SK-N-SH (cell line): Measurements from ENCODE around the gene SPATS1. TPM values are rescaled to one million over a fixed set of nuclear protein-coding genes. Genes with fewer than 3 reads are reported as not detected.

Source experiments
- CTCF ChIA-PET: fragments of 300-600, 350-600 bp; formaldehyde crosslinking; extraction: SDS; loops from one replicate; lab custom pipeline; 2021; lab: Yijun Ruan, JAX
- POLR2A ChIA-PET: fragments of 350-600 bp; sonication (Branson Sonifier 250); formaldehyde crosslinking; extraction: SDS; loops from one replicate; lab custom pipeline; 2020; ENCODE audit warnings: antibody characterized with exemption, inconsistent platforms; lab: Yijun Ruan, JAX
- DNase-seq: peaks from one replicate; pipeline ENCODE4 v3.0.0; 2012
- H2AFZ ChIP-seq: fragments of 200-600 bp; sonication (generic); 2 replicates; pipeline ENCODE4 v1.8.1; 2016; ENCODE audit warnings: antibody characterized with exemption, mild to moderate bottlenecking, low read depth
- H3F3A ChIP-seq: fragments of 200-600 bp; sonication (generic); replicated peaks from 2 replicates; pipeline ENCODE3; 2016; ENCODE audit warnings: antibody characterized with exemption, mild to moderate bottlenecking; ENCODE audit not compliant: insufficient read depth
- H3K27ac ChIP-seq, 2 experiments: fragments of 200-500 bp in 1 of 2; fragments of 200-600 bp in 1 of 2; sonication (Bioruptor generic) in 1 of 2; sonication (generic), shearing (Covaris generic) in 1 of 2; 2 replicates each; pipeline versions ENCODE4 v1.5.1 to v1.6.1; 2014 to 2016; ENCODE audit warnings: low read depth in 2 of 2, inconsistent platforms in 1 of 2, low read length in 1 of 2, mild to moderate bottlenecking in 1 of 2, mixed read lengths in 1 of 2
- H3K27me3 ChIP-seq: fragments of 200-600 bp; sonication (generic), shearing (Covaris generic); 2 replicates; pipeline ENCODE4 v1.6.1; 2016; ENCODE audit warnings: mixed run types; ENCODE audit not compliant: insufficient read depth
- H3K36me3 ChIP-seq, 2 experiments: fragments of 200-500 bp in 1 of 2; fragments of 200-600 bp in 1 of 2; sonication (Bioruptor generic) in 1 of 2; sonication (generic) in 1 of 2; replicated peaks in 1 of 2; 2 replicates each; pipeline versions ENCODE3 to v1.5.1; 2014 to 2016; ENCODE audit warnings: low read length in 1 of 2, mild to moderate bottlenecking in 1 of 2; ENCODE audit not compliant: insufficient read depth in 2 of 2, control insufficient read depth in 1 of 2
- H3K4me1 ChIP-seq, 2 experiments: fragments of 200-500 bp in 1 of 2; fragments of 200-600 bp in 1 of 2; sonication (Bioruptor generic) in 1 of 2; sonication (generic), shearing (Covaris generic) in 1 of 2; 2 replicates each; pipeline versions ENCODE4 v1.5.1 to v1.6.1; 2014 to 2016; ENCODE audit warnings: low read depth in 1 of 2, low read length in 1 of 2, mixed run types in 1 of 2; ENCODE audit not compliant: insufficient read depth in 2 of 2, control insufficient read depth in 1 of 2
- H3K4me2 ChIP-seq: fragments of 200-600 bp; sonication (generic), shearing (Covaris generic); 2 replicates; pipeline ENCODE4 v1.6.1; 2017; ENCODE audit warnings: mixed run types
- H3K4me3 ChIP-seq, 2 experiments: fragments of 200-500 bp in 1 of 2; fragments of 200-600 bp in 1 of 2; sonication (Bioruptor generic) in 1 of 2; sonication (generic), shearing (Covaris generic) in 1 of 2; 2 replicates each; pipeline versions ENCODE4 v1.5.1 to v1.8.1; 2014 to 2016; ENCODE audit warnings: low read depth in 2 of 2, inconsistent platforms in 1 of 2, low read length in 1 of 2, mild to moderate bottlenecking in 1 of 2, mixed read lengths in 1 of 2, moderate library complexity in 1 of 2
- H3K79me2 ChIP-seq: fragments of 200-600 bp; sonication (generic); 2 replicates; pipeline ENCODE4 v1.8.1; 2017; ENCODE audit warnings: mild to moderate bottlenecking; ENCODE audit not compliant: insufficient read depth
- H3K9ac ChIP-seq: fragments of 200-600 bp; sonication (generic); 2 replicates; pipeline ENCODE4 v1.6.1; 2017; ENCODE audit warnings: mixed run types
- H3K9me2 ChIP-seq: fragments of 200-600 bp; sonication (generic); 2 replicates; pipeline ENCODE4 v1.6.1; 2017; ENCODE audit warnings: mixed run types
- H3K9me3 ChIP-seq: fragments of 200-600 bp; sonication (generic); 2 replicates; pipeline ENCODE4 v1.6.1; 2017; ENCODE audit warnings: mixed run types, mild to moderate bottlenecking, moderate library complexity
- H4K20me1 ChIP-seq: fragments of 200-600 bp; sonication (generic); 2 replicates; pipeline ENCODE4 v1.6.1; 2017; ENCODE audit warnings: mild to moderate bottlenecking, mixed run types; ENCODE audit not compliant: insufficient read depth
- CHD2 ChIP-seq: fragments of 150-350 bp; IDR thresholded peaks from 2 replicates; pipeline ENCODE4 v1.6.1; 2018; ENCODE audit warnings: low read length; ENCODE audit not compliant: partially characterized antibody
- CTCF ChIP-seq: fragments of 200-600 bp; sonication (generic); IDR thresholded peaks from 2 replicates; pipeline ENCODE4 v1.6.1; 2017; ENCODE audit warnings: antibody characterized with exemption, mild to moderate bottlenecking, moderate library complexity
- EP300 ChIP-seq, 2 experiments: IDR thresholded peaks; 2 replicates each; pipeline versions ENCODE4 v1.4.0 to v1.6.1; 2012; ENCODE audit warnings: borderline replicate concordance in 1 of 2, low read depth in 1 of 2, low read length in 1 of 2
- FOSL2 ChIP-seq: IDR thresholded peaks from 2 replicates; pipeline ENCODE4 v1.4.0; 2012; ENCODE audit warnings: low read depth, mild to moderate bottlenecking, moderate library complexity, borderline replicate concordance
- FOXJ3 ChIP-seq: sonication (generic); formaldehyde crosslinking; IDR thresholded peaks from 2 replicates; pipeline ENCODE4 v1.5.1; 2020; ENCODE audit warnings: mild to moderate bottlenecking, missing genetic modification reagents
- GATA2 ChIP-seq: sonication (generic); formaldehyde crosslinking; IDR thresholded peaks from 2 replicates; pipeline ENCODE4 v1.5.0; 2020; ENCODE audit warnings: mild to moderate bottlenecking, missing genetic modification reagents
- JUND ChIP-seq: IDR thresholded peaks from 2 replicates; pipeline ENCODE4 v1.4.0; 2012
- MXI1 ChIP-seq: IDR thresholded peaks from 2 replicates; pipeline ENCODE4 v1.6.1; 2012; ENCODE audit warnings: mild to moderate bottlenecking, low read depth, low read length, improper control_type of control experiment
- PBX3 ChIP-seq: IDR thresholded peaks from 2 replicates; pipeline ENCODE4; 2012
- REST ChIP-seq: IDR thresholded peaks from 2 replicates; pipeline ENCODE4 v1.6.1; 2012; ENCODE audit warnings: mild to moderate bottlenecking, low read depth, low read length, moderate library complexity
- RXRA ChIP-seq: IDR thresholded peaks from 2 replicates; pipeline ENCODE4 v1.4.0; 2012; ENCODE audit warnings: low read depth, mild to moderate bottlenecking, borderline replicate concordance
- TEAD4 ChIP-seq: IDR thresholded peaks from 2 replicates; pipeline ENCODE4 v1.4.0; 2012; ENCODE audit warnings: mild to moderate bottlenecking, borderline replicate concordance; ENCODE audit not compliant: insufficient read depth
- USF1 ChIP-seq: IDR thresholded peaks from 2 replicates; pipeline ENCODE4 v1.4.0; 2012; ENCODE audit warnings: low read depth, borderline replicate concordance
- USF2 ChIP-seq: fragments of 150-350 bp; IDR thresholded peaks from 2 replicates; pipeline ENCODE4 v1.6.1; 2017; ENCODE audit warnings: antibody characterized with exemption, low read length, low read depth, borderline replicate concordance
- ZBTB33 ChIP-seq: IDR thresholded peaks from 2 replicates; pipeline ENCODE4 v1.4.0; 2012; ENCODE audit warnings: low read depth, borderline replicate concordance
- WGBS: methylation state at CpG from one replicate; pipeline ENCODE4 v1.1.6; 2017; ENCODE audit warnings: low lambda C conversion rate; 5-methylcytosine and 5-hydroxymethylcytosine counted together
- polyA plus RNA-seq, 3 experiments: library from polyadenylated mRNA; depleted of rRNA; stranded (reverse); fragments of >200 nt; gene quantifications; 2 replicates each; pipeline ENCODE4 v1.2.3, GENCODE V29; 2012

SPATS1 gene
- polyA plus RNA-seq, 1 of the 3 experiments (the other 2 are of a cell fraction) = not detected

GRCh38 chr6:44300292-44300823 lies 42.1 kb upstream of the SPATS1 start:
- H3F3A ChIP-seq = no peaks in the 10 kb centered on the region
- H3K4me3 ChIP-seq = no peak overlapping the region
- no peak overlapping the region for H3K9ac ChIP-seq
- H3K79me2 ChIP-seq = no peaks in the 10 kb centered on the region
- ChIA-PET POLR2A (no interaction called here), CTCF (interaction anchor here (1.4 to 16.5 kb wide), 3 partner anchors 12 to 39 kb away, joined by 4 to 238 read pairs (median 22); partner anchors contain the start of genes AARS2, NFKBIE and TMEM151B)
- WGBS = 80% methylated on average over 6 of the region's 7 CpGs
- no peak overlapping the region for H3K4me2 ChIP-seq
- H3K9me2 ChIP-seq = no peaks in the 10 kb centered on the region
- H3K36me3 ChIP-seq = peaks cover 5 to 33% of the 10 kb centered on the region in 2 experiments
- DNase-seq = no peak
- peaks cover 16% of the 10 kb centered on the region; the same call in 1 of the 2 replicates for H3K27me3 ChIP-seq
- no peak overlapping the region for H3K27ac ChIP-seq
- TF ChIP-seq CTCF (no peak), RXRA (no peak)
- no peaks in the 10 kb centered on the region for H4K20me1 ChIP-seq
- peaks cover 0 to 15% of the 10 kb centered on the region in 2 experiments; a peak in 1 of 4 replicates for H3K4me1 ChIP-seq
- no peaks in the 10 kb centered on the region for H3K9me3 ChIP-seq
- H2AFZ ChIP-seq = no peak overlapping the region

- Histone ChIP-seq H3K4me3 (no peak overlapping the region), H2AFZ (no peak overlapping the region), H3K36me3 (peaks cover 5 to 41% of the 10 kb centered on the region in 2 experiments), H3K9me2 (no peaks in the 10 kb centered on the region), H3F3A (no peaks in the 10 kb centered on the region), H3K79me2 (no peaks in the 10 kb centered on the region), H3K9ac (no peak overlapping the region), H3K27me3 (peaks cover 11% of the 10 kb centered on the region; the same call in 1 of the 2 replicates), H3K4me1 (peaks cover 0 to 15% of the 10 kb centered on the region in 2 experiments; a peak in 1 of 4 replicates), H3K27ac (no peak overlapping the region), H4K20me1 (no peaks in the 10 kb centered on the region), H3K4me2 (no peak overlapping the region), H3K9me3 (no peaks in the 10 kb centered on the region)
- 100% methylated on average over 1 of the region's 8 CpGs for WGBS
- ChIA-PET POLR2A (no interaction called here), CTCF (interaction anchor here (0.7 to 16.5 kb wide), 5 partner anchors 12 to 80 kb away, joined by 3 to 238 read pairs (median 4); partner anchors contain the start of genes AARS2, NFKBIE and TMEM151B)
- DNase-seq = no peak
- no peak for TF ChIP-seq CHD2
- no peak for TF ChIP-seq USF2
- no peak for TF ChIP-seq ZBTB33
- TF ChIP-seq FOSL2 = no peak
- no peak for TF ChIP-seq JUND
- TF ChIP-seq PBX3 = no peak
- no peak for TF ChIP-seq USF1
- TF ChIP-seq FOXJ3 = no peak
- no peak for TF ChIP-seq TEAD4
- no peak for TF ChIP-seq MXI1
- TF ChIP-seq REST = no peak
- no peak for TF ChIP-seq EP300 (IDR thresholded peaks at IDR 0.05; ENCODE audit: borderline replicate concordance in 1 of 2, low read depth in 1 of 2, low read length in 1 of 2)
- TF ChIP-seq GATA2 (CRISPR knock-in tag) = no peak
These were observed 41.3 kb upstream of the SPATS1 start for GRCh38 chr6:44301106-44301505.
